ENCODE results near the gene NR3C2. TPM values are rescaled to one million over a fixed set of nuclear protein-coding genes. Genes with fewer than 3 reads are reported as not detected.

Gene NR3C2
- total and polyA plus RNA-seq, 2 experiments from 2014 or later: 1.2 to 3.0 TPM

- TF ChIP-seq CTCF (conservative IDR thresholded peaks at IDR 0.05; ENCODE audit: low read depth in 2 of 2): no peak
Observed at GRCh38 chr4:148229798-148230197, 212.4 kb downstream of the NR3C2 start (continued).

GRCh38 chr4:148229028-148229427 lies 213.2 kb downstream of the NR3C2 start:
- Mint-ChIP-seq H3K36me3 (ENCODE audit: low read depth) (no peaks in the 10 kb centered on the region), H3K27ac (no peak overlapping the region), H3K4me1 (no peaks in the 10 kb centered on the region), H3K27me3 (ENCODE audit: insufficient read depth, low read depth, poor library complexity) (no peaks in the 10 kb centered on the region), H3K9me3 (no peaks in the 10 kb centered on the region), H3K4me3 (no peak overlapping the region)
- Histone ChIP-seq H3K79me2 (replicated peaks; ENCODE audit: insufficient read depth) (no peaks in the 10 kb centered on the region), H3K9me2 (ENCODE audit: insufficient read depth) (peaks cover 4% of the 10 kb centered on the region; the same call in 1 of the 2 replicates), H3K4me2 (no peak overlapping the region), H3K27me3 (ENCODE audit: insufficient read depth) (no peaks in the 10 kb centered on the region), H3K36me3 (ENCODE audit: insufficient read depth) (no peaks in the 10 kb centered on the region), H3K4me1 (ENCODE audit: insufficient read depth) (no peaks in the 10 kb centered on the region), H2AFZ (no peak overlapping the region), H3F3A (replicated peaks; ENCODE audit: low read depth) (no peaks in the 10 kb centered on the region), H4K20me1 (replicated peaks; ENCODE audit: insufficient read depth) (no peaks in the 10 kb centered on the region), H3K27ac (ENCODE audit: low read depth) (no peak overlapping the region), H3K4me3 (no peak overlapping the region)
- DNase-seq (ENCODE audit: low spot score): no peak
- ATAC-seq: no peak
- TF ChIP-seq STAT1 (IDR thresholded peaks at IDR 0.05; ENCODE audit: unreplicated experiment) (no peak), EZH2phosphoT487 (IDR thresholded peaks at IDR 0.05; ENCODE audit: unreplicated experiment) (no peak), POLR2AphosphoS5 (IDR thresholded peaks at IDR 0.05; ENCODE audit: low read depth) (no peak), REST (IDR thresholded peaks at IDR 0.05; ENCODE audit: unreplicated experiment) (no peak), JUNB (IDR thresholded peaks at IDR 0.05; ENCODE audit: unreplicated experiment) (no peak), NANOG (IDR thresholded peaks at IDR 0.05; ENCODE audit: borderline replicate concordance) (no peak), CTCF (conservative IDR thresholded peaks at IDR 0.05; ENCODE audit: low read depth in 2 of 2) (no peak), CREB1 (CRISPR knock-in tag; IDR thresholded peaks at IDR 0.05; ENCODE audit: low read depth) (no peak), EZH2 (IDR thresholded peaks at IDR 0.05; ENCODE audit: low read depth, unreplicated experiment) (no peak), ZNF114 (CRISPR knock-in tag; IDR thresholded peaks at IDR 0.05) (no peak), ZNF331 (CRISPR knock-in tag; IDR thresholded peaks at IDR 0.05; ENCODE audit: low read depth) (no peak)
- TF ChIP-seq, protein P1, sequence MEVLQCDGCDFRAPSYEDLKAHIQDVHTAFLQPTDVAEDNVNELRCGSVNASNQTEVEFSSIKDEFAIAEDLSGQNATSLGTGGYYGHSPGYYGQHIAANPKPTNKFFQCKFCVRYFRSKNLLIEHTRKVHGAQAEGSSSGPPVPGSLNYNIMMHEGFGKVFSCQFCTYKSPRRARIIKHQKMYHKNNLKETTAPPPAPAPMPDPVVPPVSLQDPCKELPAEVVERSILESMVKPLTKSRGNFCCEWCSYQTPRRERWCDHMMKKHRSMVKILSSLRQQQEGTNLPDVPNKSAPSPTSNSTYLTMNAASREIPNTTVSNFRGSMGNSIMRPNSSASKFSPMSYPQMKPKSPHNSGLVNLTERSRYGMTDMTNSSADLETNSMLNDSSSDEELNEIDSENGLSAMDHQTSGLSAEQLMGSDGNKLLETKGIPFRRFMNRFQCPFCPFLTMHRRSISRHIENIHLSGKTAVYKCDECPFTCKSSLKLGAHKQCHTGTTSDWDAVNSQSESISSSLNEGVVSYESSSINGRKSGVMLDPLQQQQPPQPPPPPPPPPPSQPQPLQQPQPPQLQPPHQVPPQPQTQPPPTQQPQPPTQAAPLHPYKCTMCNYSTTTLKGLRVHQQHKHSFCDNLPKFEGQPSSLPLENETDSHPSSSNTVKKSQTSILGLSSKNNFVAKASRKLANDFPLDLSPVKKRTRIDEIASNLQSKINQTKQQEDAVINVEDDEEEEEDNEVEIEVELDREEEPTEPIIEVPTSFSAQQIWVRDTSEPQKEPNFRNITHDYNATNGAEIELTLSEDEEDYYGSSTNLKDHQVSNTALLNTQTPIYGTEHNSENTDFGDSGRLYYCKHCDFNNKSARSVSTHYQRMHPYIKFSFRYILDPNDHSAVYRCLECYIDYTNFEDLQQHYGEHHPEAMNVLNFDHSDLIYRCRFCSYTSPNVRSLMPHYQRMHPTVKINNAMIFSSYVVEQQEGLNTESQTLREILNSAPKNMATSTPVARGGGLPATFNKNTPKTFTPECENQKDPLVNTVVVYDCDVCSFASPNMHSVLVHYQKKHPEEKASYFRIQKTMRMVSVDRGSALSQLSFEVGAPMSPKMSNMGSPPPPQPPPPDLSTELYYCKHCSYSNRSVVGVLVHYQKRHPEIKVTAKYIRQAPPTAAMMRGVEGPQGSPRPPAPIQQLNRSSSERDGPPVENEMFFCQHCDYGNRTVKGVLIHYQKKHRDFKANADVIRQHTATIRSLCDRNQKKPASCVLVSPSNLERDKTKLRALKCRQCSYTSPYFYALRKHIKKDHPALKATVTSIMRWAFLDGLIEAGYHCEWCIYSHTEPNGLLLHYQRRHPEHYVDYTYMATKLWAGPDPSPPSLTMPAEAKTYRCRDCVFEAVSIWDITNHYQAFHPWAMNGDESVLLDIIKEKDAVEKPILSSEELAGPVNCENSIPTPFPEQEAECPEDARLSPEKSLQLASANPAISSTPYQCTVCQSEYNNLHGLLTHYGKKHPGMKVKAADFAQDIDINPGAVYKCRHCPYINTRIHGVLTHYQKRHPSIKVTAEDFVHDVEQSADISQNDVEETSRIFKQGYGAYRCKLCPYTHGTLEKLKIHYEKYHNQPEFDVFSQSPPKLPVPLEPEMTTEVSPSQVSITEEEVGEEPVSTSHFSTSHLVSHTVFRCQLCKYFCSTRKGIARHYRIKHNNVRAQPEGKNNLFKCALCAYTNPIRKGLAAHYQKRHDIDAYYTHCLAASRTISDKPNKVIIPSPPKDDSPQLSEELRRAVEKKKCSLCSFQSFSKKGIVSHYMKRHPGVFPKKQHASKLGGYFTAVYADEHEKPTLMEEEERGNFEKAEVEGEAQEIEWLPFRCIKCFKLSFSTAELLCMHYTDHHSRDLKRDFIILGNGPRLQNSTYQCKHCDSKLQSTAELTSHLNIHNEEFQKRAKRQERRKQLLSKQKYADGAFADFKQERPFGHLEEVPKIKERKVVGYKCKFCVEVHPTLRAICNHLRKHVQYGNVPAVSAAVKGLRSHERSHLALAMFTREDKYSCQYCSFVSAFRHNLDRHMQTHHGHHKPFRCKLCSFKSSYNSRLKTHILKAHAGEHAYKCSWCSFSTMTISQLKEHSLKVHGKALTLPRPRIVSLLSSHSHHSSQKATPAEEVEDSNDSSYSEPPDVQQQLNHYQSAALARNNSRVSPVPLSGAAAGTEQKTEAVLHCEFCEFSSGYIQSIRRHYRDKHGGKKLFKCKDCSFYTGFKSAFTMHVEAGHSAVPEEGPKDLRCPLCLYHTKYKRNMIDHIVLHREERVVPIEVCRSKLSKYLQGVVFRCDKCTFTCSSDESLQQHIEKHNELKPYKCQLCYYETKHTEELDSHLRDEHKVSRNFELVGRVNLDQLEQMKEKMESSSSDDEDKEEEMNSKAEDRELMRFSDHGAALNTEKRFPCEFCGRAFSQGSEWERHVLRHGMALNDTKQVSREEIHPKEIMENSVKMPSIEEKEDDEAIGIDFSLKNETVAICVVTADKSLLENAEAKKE (CRISPR knock-in tag; IDR thresholded peaks at IDR 0.05): no peak
